Measurements from ENCODE around the gene ADAMTS2.

- TF ChIP-seq POLR2A (IDR thresholded peaks at IDR 0.05) (no peak), EP300 (IDR thresholded peaks at IDR 0.05) (no peak), POLR2AphosphoS5 (IDR thresholded peaks at IDR 0.05) (no peak)
- TF ChIP-seq, protein P1, sequence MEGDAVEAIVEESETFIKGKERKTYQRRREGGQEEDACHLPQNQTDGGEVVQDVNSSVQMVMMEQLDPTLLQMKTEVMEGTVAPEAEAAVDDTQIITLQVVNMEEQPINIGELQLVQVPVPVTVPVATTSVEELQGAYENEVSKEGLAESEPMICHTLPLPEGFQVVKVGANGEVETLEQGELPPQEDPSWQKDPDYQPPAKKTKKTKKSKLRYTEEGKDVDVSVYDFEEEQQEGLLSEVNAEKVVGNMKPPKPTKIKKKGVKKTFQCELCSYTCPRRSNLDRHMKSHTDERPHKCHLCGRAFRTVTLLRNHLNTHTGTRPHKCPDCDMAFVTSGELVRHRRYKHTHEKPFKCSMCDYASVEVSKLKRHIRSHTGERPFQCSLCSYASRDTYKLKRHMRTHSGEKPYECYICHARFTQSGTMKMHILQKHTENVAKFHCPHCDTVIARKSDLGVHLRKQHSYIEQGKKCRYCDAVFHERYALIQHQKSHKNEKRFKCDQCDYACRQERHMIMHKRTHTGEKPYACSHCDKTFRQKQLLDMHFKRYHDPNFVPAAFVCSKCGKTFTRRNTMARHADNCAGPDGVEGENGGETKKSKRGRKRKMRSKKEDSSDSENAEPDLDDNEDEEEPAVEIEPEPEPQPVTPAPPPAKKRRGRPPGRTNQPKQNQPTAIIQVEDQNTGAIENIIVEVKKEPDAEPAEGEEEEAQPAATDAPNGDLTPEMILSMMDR (IDR thresholded peaks at IDR 0.05), result no peak
Measured at GRCh38 chr5:179258001-179258921, 87.0 kb downstream of the ADAMTS2 start.
